ENCODE measurements around the gene ADCYAP1.

GRCh38 chr18:902229-902628, 2.4 kb upstream of the ADCYAP1 start:
- TF ChIP-seq EP300 (IDR thresholded peaks at IDR 0.05) (no peak), CTCF (IDR thresholded peaks at IDR 0.05) (no peak)

All from esophagus muscularis mucosa (tissue), 3 donors.